Colonic mucosa (tissue), 4 donors: ENCODE data around the gene FOCAD. TPM values are rescaled to one million over a fixed set of nuclear protein-coding genes. Genes with fewer than 3 reads are reported as not detected.

Experiments
- DNase-seq: peaks from one replicate; pipeline ENCODE4 v3.0.0-alpha.2; 2020
- H3K27ac ChIP-seq: fragments of 200-600 bp; one replicate; pipeline ENCODE4 v1.8.0; 2021
- H3K27me3 ChIP-seq: fragments of 200-600 bp; one replicate; pipeline ENCODE4 v1.8.0; 2021
- H3K36me3 ChIP-seq: fragments of 200-600 bp; one replicate; pipeline ENCODE4 v1.8.0; 2021
- H3K4me1 ChIP-seq: fragments of 200-600 bp; one replicate; pipeline ENCODE4 v1.8.0; 2021; ENCODE audit warnings: mild to moderate bottlenecking
- H3K4me3 ChIP-seq: fragments of 200-600 bp; one replicate; pipeline ENCODE4 v1.8.0; 2021
- H3K9ac ChIP-seq, 2 donors: one replicate each; pipeline ENCODE4 v1.7.0; 2013; ENCODE audit warnings: control low read depth in 2 of 2, low read depth in 2 of 2, low read length in 2 of 2
- H3K9me3 ChIP-seq: fragments of 200-600 bp; one replicate; pipeline ENCODE4 v1.8.0; 2021
- CTCF ChIP-seq: fragments of 200-600 bp; IDR thresholded peaks from one replicate; pipeline ENCODE4 v1.8.0; 2022; ENCODE audit warnings: antibody characterized with exemption, mild to moderate bottlenecking
- intact Hi-C: fragments of 100-400 bp; cut with DNase I; formaldehyde crosslinking; loops from one replicate; pipeline ENCODE4 v1.14.1; 2022
- total RNA-seq, 2 donors: library from RNA; stranded (reverse); fragmentation: NEBNext Ultra II Directional in 1 of 2; extraction: Animal tissue kit (Norgen Biotek cat#: 25700) in 1 of 2; gene quantifications; one replicate each; pipeline ENCODE4 v1.2.1, GENCODE V29; 2021
- donor health status: healthy.
- donor health status: DM: no; HTN: no; CAD: no.
- donor health status: DM: no; HTN: no; CAD: no.

FOCAD gene
- total RNA-seq, 2 donors from 2014 or later: 26.8 to 44.3 TPM

GRCh38 chr9:20703146-20703545 is 19.1 kb downstream of the FOCAD start:
- Histone ChIP-seq H3K27ac (no peak overlapping the region), H3K9me3 (no peaks in the 10 kb centered on the region), H3K4me3 (no peak overlapping the region), H3K27me3 (no peaks in the 10 kb centered on the region), H3K36me3 (no peaks in the 10 kb centered on the region), H3K9ac (no peak overlapping the region), H3K4me1 (no peaks in the 10 kb centered on the region)
- TF ChIP-seq CTCF: no peak
- DNase-seq: no peak
- intact Hi-C loops: no loop called here

GRCh38 chr9:20707708-20708107 is 23.6 kb downstream of the FOCAD start:
- Histone ChIP-seq H3K27ac (no peak overlapping the region), H3K4me3 (no peak overlapping the region), H3K4me1 (no peaks in the 10 kb centered on the region), H3K36me3 (no peaks in the 10 kb centered on the region), H3K27me3 (no peaks in the 10 kb centered on the region), H3K9ac (no peak overlapping the region), H3K9me3 (no peaks in the 10 kb centered on the region)
- TF ChIP-seq CTCF: no peak
- no peak for DNase-seq
- intact Hi-C loops: no loop called here

DNA sequence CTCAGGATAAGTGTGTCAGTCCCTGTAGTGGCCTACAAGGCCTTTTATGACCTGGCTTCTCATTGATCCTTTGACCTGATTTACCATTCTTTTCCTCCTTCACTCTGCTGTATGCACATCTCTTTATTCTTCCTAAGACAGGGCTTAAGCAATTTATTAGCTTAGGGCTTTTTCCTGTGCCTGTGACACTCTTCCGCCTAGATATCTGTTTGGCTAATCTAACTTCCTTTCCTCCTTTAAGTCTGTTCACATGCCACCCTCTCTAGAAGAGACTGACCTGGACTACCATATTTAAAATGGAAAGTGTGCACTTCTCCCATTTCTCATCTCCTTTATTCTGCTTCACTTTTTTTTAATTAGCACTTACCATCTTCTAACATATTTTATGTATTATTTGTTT is 29.1 kb downstream of the FOCAD start:
- Histone ChIP-seq H3K4me1 (no peaks in the 10 kb centered on the region), H3K4me3 (no peak overlapping the region), H3K9ac (no peak overlapping the region), H3K27me3 (no peaks in the 10 kb centered on the region), H3K27ac (no peak overlapping the region), H3K9me3 (no peaks in the 10 kb centered on the region), H3K36me3 (no peaks in the 10 kb centered on the region)
- TF ChIP-seq CTCF: no peak
- intact Hi-C loops: no loop called here
- DNase-seq: no peak

DNA sequence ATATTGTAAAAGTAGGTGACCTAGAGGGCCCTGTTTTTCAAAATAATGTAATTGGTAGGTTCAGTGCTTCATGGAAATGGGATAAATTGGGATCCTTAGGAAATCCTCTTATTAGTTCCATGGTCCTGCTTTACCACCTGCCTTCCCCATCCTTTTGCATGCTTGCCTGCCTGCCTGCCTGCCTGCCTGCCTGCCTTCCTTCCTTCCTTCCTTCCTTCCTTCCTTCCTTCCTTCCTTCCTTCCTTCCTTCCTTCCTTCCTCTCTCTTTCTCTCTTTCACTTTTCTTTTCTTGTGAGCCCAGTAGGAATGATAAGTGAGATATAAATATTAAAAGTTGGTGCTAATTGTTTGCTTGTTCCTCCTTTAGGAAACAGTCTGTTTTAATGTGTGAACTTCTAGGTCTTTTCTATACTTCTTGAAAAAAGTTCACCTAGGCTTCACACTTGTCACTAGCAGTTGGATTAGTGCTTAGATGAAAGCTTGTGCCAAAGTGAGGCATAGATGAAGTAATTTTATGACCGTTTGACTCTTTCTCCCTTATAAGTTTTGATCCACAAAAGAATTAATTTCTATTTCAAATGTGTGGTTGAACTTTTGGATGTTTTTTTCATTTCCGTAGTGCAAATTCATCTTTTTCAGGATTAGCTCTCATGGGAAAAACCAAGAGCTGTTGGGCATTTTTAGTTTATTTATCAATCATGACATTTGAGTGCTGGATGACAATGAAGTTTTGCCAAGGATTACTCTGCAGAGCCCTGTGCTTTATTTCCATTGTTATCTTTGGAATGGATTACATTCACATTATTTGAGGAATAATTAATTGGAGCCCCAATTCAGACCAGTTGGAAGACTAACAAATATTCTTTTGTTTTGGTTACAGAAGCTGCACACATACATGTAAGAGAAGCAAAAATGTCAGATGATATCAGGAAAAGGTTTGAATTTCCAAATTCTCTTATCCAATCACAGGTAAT is 30.7 kb downstream of the FOCAD start:
- intact Hi-C loops: no loop called here
- H3K4me3 ChIP-seq: no peak overlapping the region
- no peaks in the 10 kb centered on the region for H3K36me3 ChIP-seq
- no peaks in the 10 kb centered on the region for H3K9me3 ChIP-seq
- H3K27ac ChIP-seq: no peak overlapping the region
- no peak for TF ChIP-seq CTCF
- no peak overlapping the region for H3K9ac ChIP-seq
- H3K27me3 ChIP-seq: no peaks in the 10 kb centered on the region
- H3K4me1 ChIP-seq: no peaks in the 10 kb centered on the region
- no peak for DNase-seq

DNA sequence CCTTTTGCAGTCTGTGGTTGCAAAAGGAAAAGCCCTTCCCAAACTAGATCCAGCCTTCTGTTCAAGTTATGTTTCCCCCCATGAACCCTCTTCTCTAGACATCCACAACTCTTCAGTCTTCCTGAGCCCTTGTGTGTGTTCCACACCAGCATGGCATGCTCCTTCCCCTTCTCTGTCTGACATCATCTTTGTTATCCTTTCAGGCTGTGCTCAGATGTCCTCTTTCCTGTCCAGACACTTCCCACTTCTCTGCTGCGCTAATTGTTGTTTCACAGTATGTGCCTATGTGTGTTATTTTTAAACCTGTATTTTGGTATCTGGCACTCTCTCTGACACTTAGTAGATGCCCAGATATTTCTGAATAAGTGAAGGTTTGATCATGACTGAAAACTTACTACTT is 38.2 kb downstream of the FOCAD start:
- Histone ChIP-seq H3K4me3 (no peak overlapping the region), H3K4me1 (no peaks in the 10 kb centered on the region), H3K27me3 (no peaks in the 10 kb centered on the region), H3K36me3 (no peaks in the 10 kb centered on the region), H3K9ac (no peak overlapping the region), H3K27ac (no peak overlapping the region), H3K9me3 (no peaks in the 10 kb centered on the region)
- TF ChIP-seq CTCF: no peak
- intact Hi-C loops: no loop called here
- no peak for DNase-seq
